OCI-LY3 (cell line): ENCODE measurements around the gene WDR38.
A peak's percentile ranks its signal among the peaks of the same experiment; 100 is the strongest.

Experiments
- H2AFZ ChIP-seq: fragments of 200-600, 300-600 bp; shearing (Covaris generic); 2 replicates; pipeline ENCODE4 v1.6.0; 2014; ENCODE audit warnings: antibody characterized with exemption, low read depth, low read length
- H3K27ac ChIP-seq: fragments of 200-600, 300-600 bp; sonication (generic); 2 replicates; pipeline ENCODE4 v1.5.1; 2014; ENCODE audit warnings: mild to moderate bottlenecking, low read length, moderate library complexity, mixed read lengths
- H3K27me3 ChIP-seq: fragments of 200-600, 300-600 bp; sonication (generic); 2 replicates; pipeline ENCODE4 v1.6.1; 2014; ENCODE audit warnings: low read depth, low read length, mixed read lengths
- H3K36me3 ChIP-seq: fragments of 200-600, 300-600 bp; sonication (generic); replicated peaks from 2 replicates; pipeline ENCODE3; 2014; ENCODE audit warnings: low read depth, low read length, mixed read lengths
- H3K4me1 ChIP-seq: fragments of 300-600, 200-600 bp; sonication (generic); 2 replicates; pipeline ENCODE4 v1.6.1; 2014; ENCODE audit warnings: low read length, mixed read lengths
- H3K4me2 ChIP-seq: fragments of 200-600, 300-600 bp; sonication (generic); 2 replicates; pipeline ENCODE4 v1.6.1; 2014; ENCODE audit warnings: low read length, mixed read lengths
- H3K4me3 ChIP-seq: fragments of 300-600, 200-600 bp; sonication (generic); 2 replicates; pipeline ENCODE4 v1.5.1; 2014; ENCODE audit warnings: antibody characterized with exemption, mild to moderate bottlenecking, low read length, moderate library complexity
- H3K79me2 ChIP-seq: fragments of 300-600, 200-600 bp; shearing (Covaris generic); 2 replicates; pipeline ENCODE4 v1.6.1; 2014; ENCODE audit warnings: mild to moderate bottlenecking, low read length, mixed read lengths
- H3K9ac ChIP-seq: fragments of 300-600, 200-600 bp; shearing (Covaris generic); 2 replicates; pipeline ENCODE4 v1.6.0; 2014; ENCODE audit warnings: mild to moderate bottlenecking, low read length, moderate library complexity
- H3K9me3 ChIP-seq: fragments of 200-600, 300-600 bp; shearing (Covaris generic); 2 replicates; pipeline ENCODE4 v1.6.1; 2014; ENCODE audit warnings: low read length, mixed read lengths; ENCODE audit not compliant: insufficient read depth
- H4K20me1 ChIP-seq: fragments of 200-600, 300-600 bp; sonication (generic); 2 replicates; pipeline ENCODE4 v1.6.1; 2016; ENCODE audit warnings: low read length, mixed read lengths; ENCODE audit not compliant: insufficient read depth
- CTCF ChIP-seq: fragments of 200-600, 300-600 bp; sonication (generic); IDR thresholded peaks from 2 replicates; pipeline ENCODE4 v1.5.1; 2014; ENCODE audit warnings: antibody characterized with exemption, low read length, low read depth
- EZH2phosphoT487 ChIP-seq: fragments of 200-600 bp; shearing (Covaris generic); IDR thresholded peaks from 2 replicates; pipeline ENCODE4 v1.6.1; 2018; ENCODE audit warnings: antibody characterized with exemption, mixed run types, low read depth

Gene WDR38

GRCh38 chr9:124868511-124869465 is 15.5 kb downstream of the WDR38 start:
- H3K4me1 ChIP-seq, result peaks cover 39% of the 10 kb centered on the region
- H4K20me1 ChIP-seq, result peaks cover 31% of the 10 kb centered on the region
- no peak overlapping the region for H2AFZ ChIP-seq
- H3K4me3 ChIP-seq, result peak overlapping the region; percentile 81
- H3K9ac ChIP-seq, result peak overlapping the region; percentile 88
- TF ChIP-seq EZH2phosphoT487 (no peak), CTCF (peak; percentile 51)
- H3K36me3 ChIP-seq, result peaks cover 25% of the 10 kb centered on the region
- H3K27me3 ChIP-seq, result no peaks in the 10 kb centered on the region
- peak overlapping the region; percentile 89 for H3K27ac ChIP-seq
- H3K4me2 ChIP-seq, result peak overlapping the region; percentile 93
- H3K9me3 ChIP-seq, result no peaks in the 10 kb centered on the region
- H3K79me2 ChIP-seq, result peaks cover 66% of the 10 kb centered on the region

GRCh38 chr9:124869466-124869985 is 16.3 kb downstream of the WDR38 start:
- Histone ChIP-seq H3K4me2 (peak overlapping the region; percentile 93), H3K27ac (peak overlapping the region; percentile 89), H3K79me2 (peaks cover 73% of the 10 kb centered on the region), H3K4me1 (peaks cover 38% of the 10 kb centered on the region), H3K36me3 (peaks cover 30% of the 10 kb centered on the region), H3K27me3 (no peaks in the 10 kb centered on the region), H3K4me3 (peak overlapping the region; percentile 81), H2AFZ (no peak overlapping the region), H3K9ac (peak overlapping the region; percentile 88), H4K20me1 (peaks cover 38% of the 10 kb centered on the region), H3K9me3 (no peaks in the 10 kb centered on the region)
- no peak for TF ChIP-seq EZH2phosphoT487
- TF ChIP-seq CTCF, result no peak

DNA sequence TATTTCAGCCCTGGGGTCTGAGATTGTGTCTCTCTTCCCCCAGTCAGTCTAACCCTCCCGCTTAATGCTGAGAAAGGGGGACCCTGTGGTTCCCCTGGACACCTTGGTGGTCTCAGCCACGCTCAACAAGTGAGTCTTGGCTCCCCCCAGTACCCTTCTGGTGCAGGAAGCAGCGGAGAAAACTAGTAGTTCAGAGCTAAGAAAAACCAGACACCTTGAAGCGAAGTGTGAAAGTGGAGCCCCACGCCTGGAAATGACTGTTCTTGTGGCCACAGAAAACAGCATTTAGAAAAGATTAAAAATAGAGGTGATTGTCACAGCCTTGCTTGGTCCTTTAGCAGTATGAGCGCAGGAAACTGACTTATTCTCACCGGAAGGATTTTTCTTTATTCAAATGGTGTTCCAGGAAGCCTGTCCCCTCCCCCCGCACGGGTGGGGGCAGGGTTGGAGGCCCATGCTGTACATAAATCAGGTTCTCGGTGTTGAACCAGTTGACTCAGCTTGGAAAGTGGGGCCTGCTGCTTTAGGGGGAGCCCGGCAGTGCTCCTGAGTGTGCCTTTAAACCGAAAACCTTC is 16.8 kb downstream of the WDR38 start:
- TF ChIP-seq CTCF, result no peak
- peaks cover 44% of the 10 kb centered on the region for H4K20me1 ChIP-seq
- peak overlapping the region; percentile 81 for H3K4me3 ChIP-seq
- H3K36me3 ChIP-seq, result peaks cover 36% of the 10 kb centered on the region
- H3K4me1 ChIP-seq, result peaks cover 38% of the 10 kb centered on the region
- H3K9ac ChIP-seq, result peak overlapping the region; percentile 88
- no peaks in the 10 kb centered on the region for H3K9me3 ChIP-seq
- H3K27me3 ChIP-seq, result no peaks in the 10 kb centered on the region
- peak overlapping the region; percentile 93 for H3K4me2 ChIP-seq
- peaks cover 79% of the 10 kb centered on the region for H3K79me2 ChIP-seq
- peak overlapping the region; percentile 89 for H3K27ac ChIP-seq
- no peak overlapping the region for H2AFZ ChIP-seq

- no peak for TF ChIP-seq EZH2phosphoT487
- no peak for TF ChIP-seq CTCF
- H3K4me1 ChIP-seq, result peaks cover 38% of the 10 kb centered on the region
- peak overlapping the region; percentile 93 for H3K4me2 ChIP-seq
- H3K79me2 ChIP-seq, result peaks cover 85% of the 10 kb centered on the region
- H3K27ac ChIP-seq, result peak overlapping the region; percentile 89
- H3K9me3 ChIP-seq, result no peaks in the 10 kb centered on the region
- H4K20me1 ChIP-seq, result peaks cover 50% of the 10 kb centered on the region
- H3K27me3 ChIP-seq, result no peaks in the 10 kb centered on the region
- H2AFZ ChIP-seq, result no peak overlapping the region
- peaks cover 42% of the 10 kb centered on the region for H3K36me3 ChIP-seq
- H3K9ac ChIP-seq, result peak overlapping the region; percentile 88
- peak overlapping the region; percentile 81 for H3K4me3 ChIP-seq
These were observed 17.5 kb downstream of the WDR38 start for GRCh38 chr9:124870723-124871122.
